Measurements from ENCODE around the gene TRH.

GRCh38 chr3:129989414-129989813, 14.9 kb downstream of the TRH start:
- TF ChIP-seq, protein P1, sequence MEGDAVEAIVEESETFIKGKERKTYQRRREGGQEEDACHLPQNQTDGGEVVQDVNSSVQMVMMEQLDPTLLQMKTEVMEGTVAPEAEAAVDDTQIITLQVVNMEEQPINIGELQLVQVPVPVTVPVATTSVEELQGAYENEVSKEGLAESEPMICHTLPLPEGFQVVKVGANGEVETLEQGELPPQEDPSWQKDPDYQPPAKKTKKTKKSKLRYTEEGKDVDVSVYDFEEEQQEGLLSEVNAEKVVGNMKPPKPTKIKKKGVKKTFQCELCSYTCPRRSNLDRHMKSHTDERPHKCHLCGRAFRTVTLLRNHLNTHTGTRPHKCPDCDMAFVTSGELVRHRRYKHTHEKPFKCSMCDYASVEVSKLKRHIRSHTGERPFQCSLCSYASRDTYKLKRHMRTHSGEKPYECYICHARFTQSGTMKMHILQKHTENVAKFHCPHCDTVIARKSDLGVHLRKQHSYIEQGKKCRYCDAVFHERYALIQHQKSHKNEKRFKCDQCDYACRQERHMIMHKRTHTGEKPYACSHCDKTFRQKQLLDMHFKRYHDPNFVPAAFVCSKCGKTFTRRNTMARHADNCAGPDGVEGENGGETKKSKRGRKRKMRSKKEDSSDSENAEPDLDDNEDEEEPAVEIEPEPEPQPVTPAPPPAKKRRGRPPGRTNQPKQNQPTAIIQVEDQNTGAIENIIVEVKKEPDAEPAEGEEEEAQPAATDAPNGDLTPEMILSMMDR (IDR thresholded peaks at IDR 0.05; ENCODE audit: poor library complexity, severe bottlenecking) = no peak
- TF ChIP-seq MXI1 (conservative IDR thresholded peaks at IDR 0.05; ENCODE audit: poor library complexity, severe bottlenecking) = no peak
